Activated CD4-positive, alpha-beta T cell treated with anti-CD3 and anti-CD28 coated beads for 36 hours (primary cell): ENCODE measurements around the gene RPTN. TPM values are rescaled to one million over a fixed set of nuclear protein-coding genes. Genes with fewer than 3 reads are reported as not detected.

Source experiments
- total RNA-seq, 2 experiments: library from RNA; stranded (reverse); gene quantifications; one replicate each; pipeline ENCODE4 v1.2.3, GENCODE V29; 2021

The RPTN gene
- total RNA-seq, 2 experiments from 2014 or later = not detected

Other genes starting within 250 kb of the RPTN start
- gene THEM4, start 249.7 kb downstream of the RPTN start, total RNA-seq = 10 to 100 TPM; 23.9 to 26.0 TPM
- gene S100A10, start 165.4 kb downstream of the RPTN start, total RNA-seq = 100 to 1,000 TPM; 230 to 246 TPM
- gene S100A11, start 122.2 kb downstream of the RPTN start, total RNA-seq = 100 to 1,000 TPM; 264 to 361 TPM
- gene TCHHL1, start 70.2 kb downstream of the RPTN start, total RNA-seq = not detected
- gene TCHH, start 43.8 kb downstream of the RPTN start, total RNA-seq = under 1 TPM in 1 of 2 experiments, not detected in 1; 0.05 TPM
- gene HRNR, start 65.0 kb upstream of the RPTN start, total RNA-seq = not detected
- not detected for gene FLG, start 166.0 kb upstream of the RPTN start, total RNA-seq
- not detected for gene FLG2, start 200.8 kb upstream of the RPTN start, total RNA-seq